Endodermal cell (in vitro differentiated cells): ENCODE results near the gene CORO6. TPM values are rescaled to one million over a fixed set of nuclear protein-coding genes. Genes with fewer than 3 reads are reported as not detected.
A peak's percentile ranks its signal among the peaks of the same experiment; 100 is the strongest.

ENCODE experiments used
- DNase-seq: peaks from one replicate; pipeline ENCODE4 v3.0.0-alpha.2; 2017
- H3K27ac ChIP-seq: 2 replicates; pipeline ENCODE4 v1.5.1; 2013; ENCODE audit warnings: mild to moderate bottlenecking, low read depth, low read length, moderate library complexity
- H3K27me3 ChIP-seq: 2 replicates; pipeline ENCODE4 v1.6.1; 2013; ENCODE audit warnings: mild to moderate bottlenecking, low read length, moderate library complexity; ENCODE audit not compliant: insufficient read depth, control insufficient read depth, poor library complexity, severe bottlenecking
- H3K36me3 ChIP-seq: 2 replicates; pipeline ENCODE4 v1.7.0; 2013; ENCODE audit warnings: mild to moderate bottlenecking, low read length, moderate library complexity; ENCODE audit not compliant: control insufficient read depth, insufficient read depth
- H3K4me1 ChIP-seq: one replicate; pipeline ENCODE4 v1.7.0; 2013; ENCODE audit warnings: low read length; ENCODE audit not compliant: control insufficient read depth, insufficient read depth
- H3K4me3 ChIP-seq: 2 replicates; pipeline ENCODE4 v1.5.1; 2013; ENCODE audit warnings: mild to moderate bottlenecking, low read length, moderate library complexity
- H3K9ac ChIP-seq: 2 replicates; pipeline ENCODE4 v1.6.1; 2013; ENCODE audit warnings: mild to moderate bottlenecking, low read length, moderate library complexity; ENCODE audit not compliant: poor library complexity, severe bottlenecking; ENCODE audit errors: extremely low read depth
- H3K9me3 ChIP-seq: 2 replicates; pipeline ENCODE4 v1.6.1; 2013; ENCODE audit warnings: mild to moderate bottlenecking, low read length, moderate library complexity; ENCODE audit not compliant: control insufficient read depth
- H3K27ac Mint-ChIP-seq: 2 replicates; pipeline ENCODE4 v1.8.0; 2020; ENCODE audit warnings: mixed read lengths
- H3K27me3 Mint-ChIP-seq: 2 replicates; pipeline ENCODE4 v1.8.0; 2021; ENCODE audit warnings: mild to moderate bottlenecking, mixed read lengths; ENCODE audit not compliant: insufficient read depth
- H3K36me3 Mint-ChIP-seq: 2 replicates; pipeline ENCODE4 v1.8.0; 2020; ENCODE audit warnings: low read depth, mixed read lengths
- H3K4me1 Mint-ChIP-seq: 2 replicates; pipeline ENCODE4 v1.8.0; 2020; ENCODE audit warnings: mixed read lengths
- H3K4me3 Mint-ChIP-seq: 2 replicates; pipeline ENCODE4 v1.8.0; 2020; ENCODE audit warnings: mild to moderate bottlenecking, moderate library complexity, mixed read lengths
- H3K9me3 Mint-ChIP-seq: 2 replicates; pipeline ENCODE4 v1.8.0; 2020; ENCODE audit warnings: mild to moderate bottlenecking, mixed read lengths
- CTCF ChIP-seq: fragments of 200-600 bp; sonication (generic); conservative IDR thresholded peaks from 2 replicates; pipeline ENCODE4 v1.5.0; 2021; ENCODE audit warnings: antibody characterized with exemption, mild to moderate bottlenecking
- WGBS, 2 experiments: methylation state at CpG; one replicate each; pipeline versions ENCODE4 v1.1.5 to v1.1.7; 2013; ENCODE audit warnings: missing lambda C conversion rate in 2 of 2, mixed read lengths in 1 of 2; ENCODE audit not compliant: insufficient coverage in 1 of 2, insufficient read length in 1 of 2; 5-methylcytosine and 5-hydroxymethylcytosine counted together
- total RNA-seq, 2 donors: library from RNA; stranded (reverse); fragmentation: NEBNext Ultra II Directional in 1 of 2; extraction: Animal tissue kit (Norgen Biotek cat#: 25700) in 1 of 2; gene quantifications; 2 replicates in 1 of 2; 3 replicates in 1 of 2; pipeline ENCODE4 v1.2.1, GENCODE V29; 2021

Gene CORO6
- total RNA-seq, 2 donors from 2014 or later = 0.86 to 1.00 TPM

- peaks cover 8% of the 10 kb centered on the region for H3K4me1 ChIP-seq
- Mint-ChIP-seq H3K4me1 (peaks cover 9% of the 10 kb centered on the region), H3K4me3 (no peak overlapping the region), H3K27me3 (no peaks in the 10 kb centered on the region), H3K9me3 (no peaks in the 10 kb centered on the region), H3K27ac (no peak overlapping the region), H3K36me3 (peaks cover 35% of the 10 kb centered on the region)
- H3K27me3 ChIP-seq = no peaks in the 10 kb centered on the region
- no peak overlapping the region for H3K9ac ChIP-seq
- no peak overlapping the region for H3K4me3 ChIP-seq
- TF ChIP-seq CTCF = peak; percentile 88
- peaks cover 30% of the 10 kb centered on the region for H3K36me3 ChIP-seq
- peak; percentile 97 for DNase-seq
- H3K9me3 ChIP-seq = no peaks in the 10 kb centered on the region
- 76 to 78% methylated on average over 14 to 15 of the region's 15 CpGs for WGBS, 2 experiments
- no peak overlapping the region for H3K27ac ChIP-seq
Observed at GRCh38 chr17:29579866-29580771, 42.6 kb downstream of the CORO6 start.

DNA sequence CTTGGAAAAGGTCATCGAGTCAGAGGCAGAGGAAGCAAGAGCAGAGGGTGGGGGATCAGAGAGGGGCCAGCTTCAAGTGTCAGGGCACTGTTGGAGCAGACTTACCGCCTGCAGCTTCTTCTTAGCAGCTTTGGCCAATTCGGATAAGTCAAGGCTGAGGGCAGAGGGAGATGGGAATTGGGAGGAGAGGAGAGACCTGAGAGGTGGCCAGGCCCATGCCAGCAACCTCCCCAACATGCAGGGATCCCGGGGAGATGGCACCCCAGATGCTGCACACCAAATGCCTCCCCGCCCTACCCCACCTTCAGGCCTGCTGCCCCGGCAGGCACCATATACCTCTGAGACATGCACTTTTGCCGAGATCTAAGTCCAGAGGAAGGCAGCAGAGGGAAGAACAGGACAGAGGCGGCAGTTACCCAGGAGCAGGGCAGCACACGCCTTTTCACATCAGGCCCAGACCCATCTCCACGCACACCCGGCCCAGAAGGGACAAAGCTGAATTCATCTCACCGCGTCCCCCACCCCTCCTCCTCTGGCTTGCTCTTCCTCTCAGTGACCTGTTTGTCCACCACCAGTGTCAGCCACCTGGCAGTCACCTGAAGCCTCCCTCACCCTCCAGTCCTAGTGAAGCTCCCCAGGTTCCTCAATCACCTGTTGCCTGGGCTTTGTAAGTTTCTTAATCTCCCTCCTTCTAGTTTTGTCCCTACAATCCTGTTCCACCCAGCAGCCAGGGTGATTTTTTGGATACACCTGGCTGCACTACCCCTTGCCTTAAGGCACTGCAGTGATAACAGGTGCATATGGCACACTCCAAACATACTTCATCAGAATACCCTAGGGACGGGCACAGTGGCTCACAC is 43.9 kb downstream of the CORO6 start:
- no peak for TF ChIP-seq CTCF
- H3K27ac Mint-ChIP-seq = no peak overlapping the region
- WGBS, 2 experiments = 91% methylated on average over 6 to 14 of the region's 14 CpGs

DNA sequence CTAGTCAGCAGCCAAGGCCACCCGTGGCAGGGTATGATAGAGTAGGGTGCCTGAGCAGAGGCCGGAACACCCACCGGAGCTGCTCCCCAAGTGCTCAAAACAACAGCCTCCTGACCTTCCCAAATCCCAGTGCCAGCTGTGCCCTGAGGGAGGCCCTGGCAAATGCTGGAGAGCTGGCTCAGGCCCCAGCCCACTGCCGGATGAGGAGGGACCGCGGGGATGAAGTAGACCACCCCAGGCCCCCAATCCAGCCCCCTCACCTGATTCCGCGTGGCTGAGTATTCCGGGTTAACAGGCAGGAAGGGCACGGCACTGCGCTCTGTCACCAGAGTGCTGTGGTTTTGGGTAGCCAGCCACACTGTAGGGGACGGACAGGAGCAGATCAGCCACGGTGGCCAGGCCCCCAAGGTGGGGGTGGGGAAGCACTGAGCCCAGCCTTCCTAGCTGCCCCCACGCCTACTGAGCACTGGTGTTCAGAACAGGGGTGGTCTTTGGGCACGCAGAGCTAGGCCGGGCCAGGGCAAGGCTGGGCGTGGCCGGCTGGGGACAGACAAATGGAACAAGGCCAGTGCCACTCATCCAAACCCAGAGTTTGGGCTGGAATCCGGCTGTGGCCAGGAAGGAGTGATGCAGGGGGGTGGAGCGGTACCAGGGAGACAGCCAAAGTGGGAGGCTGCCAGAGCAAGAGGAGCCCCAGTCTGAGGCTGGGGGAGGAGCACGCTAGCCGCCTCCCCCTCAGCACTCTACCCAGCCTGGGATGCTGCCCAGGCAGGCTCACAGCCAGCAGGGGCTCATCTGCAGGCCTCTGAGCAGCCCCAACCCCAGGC is 45.1 kb downstream of the CORO6 start:
- no peak overlapping the region for H3K9ac ChIP-seq
- Mint-ChIP-seq H3K36me3 (peaks cover 28% of the 10 kb centered on the region), H3K4me3 (no peak overlapping the region), H3K27me3 (no peaks in the 10 kb centered on the region), H3K4me1 (peaks cover 1% of the 10 kb centered on the region), H3K9me3 (no peaks in the 10 kb centered on the region), H3K27ac (no peak overlapping the region)
- no peaks in the 10 kb centered on the region for H3K4me1 ChIP-seq
- 90 to 96% methylated on average over 6 to 22 of the region's 22 CpGs for WGBS, 2 experiments
- no peak overlapping the region for H3K27ac ChIP-seq
- H3K9me3 ChIP-seq = no peaks in the 10 kb centered on the region
- peaks cover 35% of the 10 kb centered on the region for H3K36me3 ChIP-seq
- no peak for TF ChIP-seq CTCF
- H3K4me3 ChIP-seq = no peak overlapping the region
- H3K27me3 ChIP-seq = no peaks in the 10 kb centered on the region
- DNase-seq = peak; percentile 45

More for the DNA sequence above, 43.9 kb downstream of the CORO6 start:
- DNase-seq = peak; percentile 32
- no peak overlapping the region for H3K27ac ChIP-seq
- H3K4me3 Mint-ChIP-seq = no peak overlapping the region
- no peaks in the 10 kb centered on the region for H3K27me3 ChIP-seq
- H3K36me3 Mint-ChIP-seq = peaks cover 39% of the 10 kb centered on the region
- H3K4me1 ChIP-seq = no peaks in the 10 kb centered on the region
- H3K4me3 ChIP-seq = no peak overlapping the region
- peaks cover 1% of the 10 kb centered on the region for H3K4me1 Mint-ChIP-seq
- H3K9ac ChIP-seq = no peak overlapping the region
- H3K9me3 Mint-ChIP-seq = no peaks in the 10 kb centered on the region
- H3K27me3 Mint-ChIP-seq = no peaks in the 10 kb centered on the region
- peaks cover 41% of the 10 kb centered on the region for H3K36me3 ChIP-seq
- H3K9me3 ChIP-seq = no peaks in the 10 kb centered on the region
